Nephron progenitor cell (in vitro differentiated cells): ENCODE data around the gene ACADVL.

ENCODE experiments used
- DNase-seq: peaks from one replicate; pipeline ENCODE4 v3.0.0; 2021
- H3K27ac Mint-ChIP-seq: 2 replicates; pipeline ENCODE4 v1.8.0; 2021; ENCODE audit warnings: mild to moderate bottlenecking, moderate library complexity, mixed read lengths
- H3K27me3 Mint-ChIP-seq: 2 replicates; pipeline ENCODE4 v1.8.0; 2021; ENCODE audit warnings: mild to moderate bottlenecking, low read depth, mixed read lengths; ENCODE audit not compliant: poor library complexity
- H3K36me3 Mint-ChIP-seq: 2 replicates; pipeline ENCODE4 v1.8.0; 2021; ENCODE audit warnings: low read depth, mixed read lengths
- H3K4me1 Mint-ChIP-seq: 2 replicates; pipeline ENCODE4 v1.8.0; 2021; ENCODE audit warnings: mixed read lengths
- H3K4me3 Mint-ChIP-seq: 2 replicates; pipeline ENCODE4 v1.8.0; 2021; ENCODE audit warnings: mild to moderate bottlenecking, moderate library complexity, mixed read lengths
- H3K9me3 Mint-ChIP-seq: 2 replicates; pipeline ENCODE4 v1.8.0; 2021; ENCODE audit warnings: mild to moderate bottlenecking, moderate library complexity, mixed read lengths
- CTCF ChIP-seq: fragments of 200-600 bp; sonication (generic); IDR thresholded peaks from 2 replicates; pipeline ENCODE4 v1.5.0; 2021; ENCODE audit warnings: antibody characterized with exemption

Gene ACADVL

GRCh38 chr17:7196651-7197401 lies 22.9 kb upstream of the ACADVL start:
- no peak for TF ChIP-seq CTCF
- Mint-ChIP-seq H3K4me3 (no peak overlapping the region), H3K9me3 (no peaks in the 10 kb centered on the region), H3K27me3 (no peaks in the 10 kb centered on the region), H3K27ac (no peak overlapping the region), H3K4me1 (peaks cover 10% of the 10 kb centered on the region), H3K36me3 (peaks cover 56% of the 10 kb centered on the region)
- no peak for DNase-seq

GRCh38 chr17:7203391-7203790 lies 16.3 kb upstream of the ACADVL start:
- Mint-ChIP-seq H3K27me3 (no peaks in the 10 kb centered on the region), H3K4me1 (peaks cover 43% of the 10 kb centered on the region), H3K27ac (peak overlapping the region; percentile 29)

GRCh38 chr17:7204336-7204735 lies 15.4 kb upstream of the ACADVL start:
- H3K4me3 Mint-ChIP-seq = peak overlapping the region; percentile 79
- no peaks in the 10 kb centered on the region for H3K27me3 Mint-ChIP-seq
- no peak for TF ChIP-seq CTCF
- peaks cover 53% of the 10 kb centered on the region for H3K4me1 Mint-ChIP-seq
- H3K9me3 Mint-ChIP-seq = no peaks in the 10 kb centered on the region
- no peak overlapping the region for H3K27ac Mint-ChIP-seq
- peaks cover 38% of the 10 kb centered on the region for H3K36me3 Mint-ChIP-seq
- no peak for DNase-seq

More at GRCh38 chr17:7203391-7203790, 16.3 kb upstream of the ACADVL start:
- H3K4me3 Mint-ChIP-seq = no peak overlapping the region
- H3K36me3 Mint-ChIP-seq = peaks cover 38% of the 10 kb centered on the region
- TF ChIP-seq CTCF = no peak
- no peaks in the 10 kb centered on the region for H3K9me3 Mint-ChIP-seq
- no peak for DNase-seq

- Mint-ChIP-seq H3K36me3 (peaks cover 37% of the 10 kb centered on the region), H3K4me1 (peaks cover 59% of the 10 kb centered on the region), H3K4me3 (peak overlapping the region; percentile 79), H3K27ac (peak overlapping the region; percentile 88), H3K9me3 (no peaks in the 10 kb centered on the region), H3K27me3 (no peaks in the 10 kb centered on the region)
- no peak for TF ChIP-seq CTCF
- DNase-seq = peak; percentile 97
Measured at GRCh38 chr17:7204828-7205461, 14.8 kb upstream of the ACADVL start.

- peaks cover 65% of the 10 kb centered on the region for H3K4me1 Mint-ChIP-seq
- H3K36me3 Mint-ChIP-seq = peaks cover 32% of the 10 kb centered on the region
- H3K4me3 Mint-ChIP-seq = peak overlapping the region; percentile 79
- peak overlapping the region; percentile 88 for H3K27ac Mint-ChIP-seq
- no peak for DNase-seq
- H3K9me3 Mint-ChIP-seq = no peaks in the 10 kb centered on the region
- no peak for TF ChIP-seq CTCF
- no peaks in the 10 kb centered on the region for H3K27me3 Mint-ChIP-seq
Measured at GRCh38 chr17:7205561-7205960, 14.2 kb upstream of the ACADVL start.
